Lower leg skin (tissue), 4 donors: Measurements from ENCODE around the gene PACS2. TPM values are rescaled to one million over a fixed set of nuclear protein-coding genes. Genes with fewer than 3 reads are reported as not detected.

Experiments
- DNase-seq, 2 donors: peaks; one replicate each; pipeline ENCODE4 v3.0.0-alpha.2; 2019; ENCODE audit warnings: low spot score in 2 of 2
- H3K4me3 ChIP-seq: fragments of 200-600 bp; sonication (generic); 2 replicates; pipeline ENCODE4 v1.5.1; 2017; ENCODE audit warnings: mild to moderate bottlenecking, low read depth; ENCODE audit not compliant: poor library complexity, severe bottlenecking
- CTCF ChIP-seq, 3 donors: fragments of 450-650 bp; IDR thresholded peaks; one replicate each; pipeline ENCODE4 v1.5.1; 2016; ENCODE audit warnings: antibody characterized with exemption in 3 of 3, mild to moderate bottlenecking in 3 of 3, moderate library complexity in 2 of 3
- POLR2A ChIP-seq, 2 donors: fragments of 450-650 bp; IDR thresholded peaks; one replicate each; pipeline ENCODE4 v1.6.1; 2016 to 2017; ENCODE audit warnings: antibody characterized with exemption in 2 of 2, mild to moderate bottlenecking in 1 of 2, moderate library complexity in 1 of 2
- whole genome bisulfite sequencing, 2 donors: methylation state at CpG; one replicate each; pipeline ENCODE4 v1.1.5; 2018; 5-methylcytosine and 5-hydroxymethylcytosine counted together
- intact Hi-C: fragments of 100-400 bp; cut with DNase I; formaldehyde crosslinking; loops from one replicate; pipeline ENCODE4 v1.15.0; 2023; ENCODE audit warnings: low total_unique reads
- total RNA-seq, 4 donors: library from RNA; depleted of rRNA; stranded (reverse); fragments of >200 nt; gene quantifications; one replicate each; pipeline ENCODE4 v1.1.0, GENCODE V29; 2016

Gene PACS2
- total RNA-seq, 4 donors from 2014 or later = 25.9 to 75.1 (median 54.3) TPM

- no peak for DNase-seq
- 95 to 96% methylated on average over 9 of the region's 9 CpGs for WGBS, 2 donors
- TF ChIP-seq CTCF (IDR thresholded peaks at IDR 0.05) (no peak), POLR2A (IDR thresholded peaks at IDR 0.05) (no peak)
- H3K4me3 ChIP-seq = no peak overlapping the region
- intact Hi-C loops = no loop called here
These were observed 113.5 kb downstream of the PACS2 start for GRCh38 chr14:105427936-105428485.

GRCh38 chr14:105430042-105430441, 115.5 kb downstream of the PACS2 start:
- no peak overlapping the region for H3K4me3 ChIP-seq
- DNase-seq = no peak
- intact Hi-C loops = no loop called here
- 90 to 95% methylated on average over 6 of the region's 6 CpGs for WGBS, 2 donors
- no peak for TF ChIP-seq CTCF (IDR thresholded peaks at IDR 0.05)
- no peak for TF ChIP-seq POLR2A (IDR thresholded peaks at IDR 0.05)

GRCh38 chr14:105430565-105430964, 116.0 kb downstream of the PACS2 start:
- no peak for TF ChIP-seq CTCF (IDR thresholded peaks at IDR 0.05)
- no peak for TF ChIP-seq POLR2A (IDR thresholded peaks at IDR 0.05)
- no peak for DNase-seq
- WGBS, 2 donors = 41 to 44% methylated on average over 9 of the region's 9 CpGs
- H3K4me3 ChIP-seq = no peak overlapping the region
- intact Hi-C loops = no loop called here

- no peak overlapping the region for H3K4me3 ChIP-seq
- 94 to 100% methylated on average over 1 of the region's 1 CpG for WGBS, 2 donors
- intact Hi-C loops = no loop called here
- no peak for TF ChIP-seq CTCF (IDR thresholded peaks at IDR 0.05)
- no peak for TF ChIP-seq POLR2A (IDR thresholded peaks at IDR 0.05)
- no peak for DNase-seq
These were observed 116.7 kb downstream of the PACS2 start for GRCh38 chr14:105431256-105431655.

- 85 to 89% methylated on average over 12 of the region's 12 CpGs for WGBS, 2 donors
- DNase-seq = no peak
- no peak for TF ChIP-seq CTCF (IDR thresholded peaks at IDR 0.05)
- no peak for TF ChIP-seq POLR2A (IDR thresholded peaks at IDR 0.05)
- intact Hi-C loops = no loop called here
- H3K4me3 ChIP-seq = no peak overlapping the region
These were observed 118.1 kb downstream of the PACS2 start for GRCh38 chr14:105432657-105433056.

GRCh38 chr14:105433161-105433605, 118.6 kb downstream of the PACS2 start:
- no peak for DNase-seq
- 78 to 81% methylated on average over 12 to 17 of the region's 17 CpGs for WGBS, 2 donors

More at GRCh38 chr14:105433161-105433605, 118.6 kb downstream of the PACS2 start:
- H3K4me3 ChIP-seq = no peak overlapping the region
- intact Hi-C loops = no loop called here
- TF ChIP-seq POLR2A (IDR thresholded peaks at IDR 0.05) (no peak), CTCF (IDR thresholded peaks at IDR 0.05) (no peak)
